HEK293T (cell line): ENCODE results near the gene PITX2.

Experiments used
- FOXK2 ChIP-seq: fragments of 450-650 bp; IDR thresholded peaks from 2 replicates; pipeline ENCODE4 v1.6.1; 2016; ENCODE audit warnings: mild to moderate bottlenecking
- ZNF384 ChIP-seq: fragments of 450-650 bp; IDR thresholded peaks from 2 replicates; pipeline ENCODE4 v1.6.1; 2016

GRCh38 chr4:110668463-110669235, 45.8 kb upstream of the PITX2 start:
- TF ChIP-seq FOXK2 (no peak), ZNF384 (no peak)
